Panc1 (cell line): ENCODE measurements around the gene ALDH4A1. TPM values are rescaled to one million over a fixed set of nuclear protein-coding genes. Genes with fewer than 3 reads are reported as not detected.

Experiments used
- ATAC-seq: fragments of 200-7000 bp; cut with Tn5 transposase; 2 replicates; pipeline ENCODE4 v1.9.1; 2020; ENCODE audit warnings: mild to moderate bottlenecking, moderate library complexity
- BruUV-seq: library from RNA; stranded (reverse); fragments of 400-500 nt; replicated peaks from 2 replicates; lab custom pipeline; 2021; lab: Mats Ljungman, UMichigan
- CTCF ChIA-PET: fragments of 300-600 bp; sonication (Branson Sonifier 250); formaldehyde crosslinking; loops from one replicate; lab custom pipeline; 2022; ENCODE audit warnings: antibody characterized with exemption; lab: Charles Lee
- POLR2A ChIA-PET: fragments of 300-600 bp; sonication (Branson Sonifier 250); formaldehyde crosslinking; loops from one replicate; lab custom pipeline; 2022; ENCODE audit warnings: antibody characterized with exemption; lab: Charles Lee
- DNase-seq: peaks from one replicate; pipeline ENCODE4 v3.0.0-alpha.2; 2010; ENCODE audit warnings: low read depth, low spot score
- H3K27ac ChIP-seq: 2 replicates; pipeline ENCODE4 v1.5.1; 2011; ENCODE audit warnings: mild to moderate bottlenecking, low read length, inconsistent platforms
- H3K27me3 ChIP-seq: fragments of 200-500 bp; sonication (Bioruptor generic); 2 replicates; pipeline ENCODE4 v1.6.0; 2014; ENCODE audit warnings: low read length, inconsistent platforms; ENCODE audit not compliant: control insufficient read depth, insufficient read depth
- H3K36me3 ChIP-seq: fragments of 200-500 bp; sonication (Bioruptor generic); 2 replicates; pipeline ENCODE4 v1.5.1; 2014; ENCODE audit warnings: inconsistent platforms, mild to moderate bottlenecking, low read length, moderate library complexity; ENCODE audit not compliant: control insufficient read depth, insufficient read depth
- H3K4me1 ChIP-seq: 2 replicates; pipeline ENCODE4 v1.5.1; 2011; ENCODE audit warnings: inconsistent platforms, mild to moderate bottlenecking, low read length, moderate library complexity; ENCODE audit not compliant: control insufficient read depth, insufficient read depth
- H3K4me3 ChIP-seq, 2 experiments: 2 replicates each; pipeline ENCODE4 v1.5.1; 2011 to 2012; ENCODE audit warnings: low read depth in 2 of 2, low read length in 2 of 2, mild to moderate bottlenecking in 2 of 2, inconsistent platforms in 1 of 2, moderate library complexity in 1 of 2
- H3K9me3 ChIP-seq: fragments of 200-500 bp; sonication (Bioruptor generic); 2 replicates; pipeline ENCODE4 v1.5.1; 2014; ENCODE audit warnings: low read depth, mild to moderate bottlenecking, inconsistent platforms, low read length, moderate library complexity; ENCODE audit not compliant: control insufficient read depth, insufficient read depth
- CTCF ChIP-seq: fragments of 450-650 bp; IDR thresholded peaks from 2 replicates; pipeline ENCODE4 v1.5.1; 2017; ENCODE audit warnings: mild to moderate bottlenecking
- POLR2AphosphoS5 ChIP-seq: IDR thresholded peaks from 2 replicates; pipeline ENCODE4 v1.6.1; 2012; ENCODE audit warnings: mild to moderate bottlenecking, low read depth, low read length, moderate library complexity
- REST ChIP-seq, 2 experiments: IDR thresholded peaks; 2 replicates each; pipeline ENCODE4 v1.6.1; 2011 to 2012; ENCODE audit warnings: low read depth in 2 of 2, control low read depth in 1 of 2, low read length in 1 of 2, mild to moderate bottlenecking in 1 of 2, moderate library complexity in 1 of 2; ENCODE audit not compliant: insufficient read depth in 1 of 2
- SIN3A ChIP-seq: IDR thresholded peaks from 2 replicates; pipeline ENCODE4 v1.6.1; 2012; ENCODE audit warnings: low read depth, mild to moderate bottlenecking, low read length, moderate library complexity, borderline replicate concordance; ENCODE audit not compliant: insufficient read depth
- TCF7L2 ChIP-seq: IDR thresholded peaks from 2 replicates; pipeline ENCODE4 v1.6.1; 2011; ENCODE audit warnings: mild to moderate bottlenecking, low read depth, low read length, inconsistent platforms
- in situ Hi-C: cut with HindIII; loops from 2 replicates; pipeline ENCODE4 v1.10.0; 2016; ENCODE audit warnings: low sequenced_read_pairs, low pct_unique_long_range_greater_than_20kb
- intact Hi-C: fragments of 100-400 bp; cut with micrococcal nuclease; formaldehyde crosslinking; loops from one replicate; pipeline ENCODE4 v1.10.0; 2022; ENCODE audit not compliant: unreplicated experiment
- total RNA-seq: library from RNA; stranded (reverse); gene quantifications from one replicate; pipeline ENCODE4 v1.2.1, GENCODE V29; 2021; ENCODE audit not compliant: unreplicated experiment

ALDH4A1 gene
- total RNA-seq, 1 experiment from 2014 or later: 21.7 TPM

- Histone ChIP-seq H3K4me3 (no peak overlapping the region), H3K36me3 (peaks cover 4% of the 10 kb centered on the region), H3K4me1 (peaks cover 20% of the 10 kb centered on the region), H3K27me3 (no peaks in the 10 kb centered on the region), H3K9me3 (no peaks in the 10 kb centered on the region), H3K27ac (no peak overlapping the region)
- ATAC-seq (no peak), DNase-seq (no peak)
- intact Hi-C loops: no loop called here
- ChIA-PET POLR2A (no interaction called here), CTCF (no interaction called here)
- in situ Hi-C loops: no loop called here
- TF ChIP-seq REST (IDR thresholded peaks at IDR 0.05; ENCODE audit: insufficient read depth in 1 of 2, low read depth in 2 of 2, low read length in 1 of 2) (no peak), POLR2AphosphoS5 (no peak), TCF7L2 (no peak), SIN3A (no peak), CTCF (no peak)
- BruUV-seq: no TSS peak
These were observed 3.8 kb downstream of the ALDH4A1 start for GRCh38 chr1:18898567-18898966.

- DNase-seq (no peak), ATAC-seq (no peak)
- ChIA-PET POLR2A (no interaction called here), CTCF (no interaction called here)
- H3K36me3 ChIP-seq: no peaks in the 10 kb centered on the region; the same call in 1 of the 2 replicates
- H3K4me3 ChIP-seq: no peak overlapping the region
- H3K27me3 ChIP-seq: no peaks in the 10 kb centered on the region
- in situ Hi-C loops (no loop called here), intact Hi-C loops (no loop called here)
- no TSS peak for BruUV-seq
- H3K9me3 ChIP-seq: no peaks in the 10 kb centered on the region
- TF ChIP-seq CTCF (no peak), SIN3A (no peak), POLR2AphosphoS5 (no peak), REST (IDR thresholded peaks at IDR 0.05; ENCODE audit: insufficient read depth in 1 of 2, low read depth in 2 of 2, low read length in 1 of 2) (no peak), TCF7L2 (no peak)
- H3K27ac ChIP-seq: no peak overlapping the region
- peaks cover 3% of the 10 kb centered on the region for H3K4me1 ChIP-seq
These were observed 7.0 kb downstream of the ALDH4A1 start for GRCh38 chr1:18895317-18895716.
